Measurements from ENCODE around the gene SLC26A11.
"Not testable (repeated sequence)": the region's sequence is repeated elsewhere in the genome, so short reads cannot be mapped to it uniquely, and the experiment has no call there.

The SLC26A11 gene

GRCh38 chr17:80242505-80242904 is 22.3 kb downstream of the SLC26A11 start:
- no peaks in the 10 kb centered on the region for H3K36me3 ChIP-seq
- no peaks in the 10 kb centered on the region for H3K27me3 ChIP-seq
- no peaks in the 10 kb centered on the region for H3K4me1 ChIP-seq
- no peak for DNase-seq
- no peak overlapping the region for H3K4me3 ChIP-seq (ENCODE audit: low read depth, low read length)
- H3K9me3 ChIP-seq = no peaks in the 10 kb centered on the region
- TF ChIP-seq CTCF (IDR thresholded peaks at IDR 0.05; ENCODE audit: low read depth, low read length) = no peak

GRCh38 chr17:80243526-80244433 is 23.6 kb downstream of the SLC26A11 start:
- no peaks in the 10 kb centered on the region for H3K9me3 ChIP-seq
- DNase-seq = no peak
- no peaks in the 10 kb centered on the region for H3K4me1 ChIP-seq
- no peaks in the 10 kb centered on the region for H3K36me3 ChIP-seq
- no peak overlapping the region for H3K4me3 ChIP-seq (ENCODE audit: low read depth, low read length)
- TF ChIP-seq CTCF (IDR thresholded peaks at IDR 0.05; ENCODE audit: low read depth, low read length) = no peak
- H3K27me3 ChIP-seq = no peaks in the 10 kb centered on the region

- not testable (repeated sequence) for H3K27me3 ChIP-seq; H3K36me3 ChIP-seq; DNase-seq; H3K9me3 ChIP-seq; H3K4me3 ChIP-seq (ENCODE audit: low read depth, low read length); H3K4me1 ChIP-seq
Observed at GRCh38 chr17:80244448-80244847, 24.2 kb downstream of the SLC26A11 start.

GRCh38 chr17:80244871-80245509 is 24.8 kb downstream of the SLC26A11 start:
- H3K4me3 ChIP-seq (ENCODE audit: low read depth, low read length) = no peak overlapping the region
- DNase-seq = no peak
- no peaks in the 10 kb centered on the region for H3K4me1 ChIP-seq
- no peak for TF ChIP-seq CTCF (IDR thresholded peaks at IDR 0.05; ENCODE audit: low read depth, low read length)
- no peaks in the 10 kb centered on the region for H3K9me3 ChIP-seq
- no peaks in the 10 kb centered on the region for H3K36me3 ChIP-seq
- H3K27me3 ChIP-seq = no peaks in the 10 kb centered on the region

GRCh38 chr17:80245566-80246265 is 25.5 kb downstream of the SLC26A11 start:
- Histone ChIP-seq H3K9me3 (no peaks in the 10 kb centered on the region), H3K4me3 (ENCODE audit: low read depth, low read length) (no peak overlapping the region), H3K4me1 (no peaks in the 10 kb centered on the region), H3K27me3 (no peaks in the 10 kb centered on the region), H3K36me3 (no peaks in the 10 kb centered on the region)
- TF ChIP-seq CTCF (IDR thresholded peaks at IDR 0.05; ENCODE audit: low read depth, low read length) = no peak
- DNase-seq = no peak

GRCh38 chr17:80246266-80246681 is 26.0 kb downstream of the SLC26A11 start:
- DNase-seq = no peak
- H3K9me3 ChIP-seq = no peaks in the 10 kb centered on the region
- H3K4me1 ChIP-seq = no peaks in the 10 kb centered on the region
- TF ChIP-seq CTCF (IDR thresholded peaks at IDR 0.05; ENCODE audit: low read depth, low read length) = no peak
- H3K36me3 ChIP-seq = no peaks in the 10 kb centered on the region
- H3K4me3 ChIP-seq (ENCODE audit: low read depth, low read length) = no peak overlapping the region
- H3K27me3 ChIP-seq = no peaks in the 10 kb centered on the region

All from BE2C (cell line).